ENCODE results near the gene GIMAP2. TPM values are rescaled to one million over a fixed set of nuclear protein-coding genes. Genes with fewer than 3 reads are reported as not detected.

Gene GIMAP2
- total RNA-seq, 1 donor from 2014 or later: not detected

GRCh38 chr7:150737265-150738055 lies 52.0 kb downstream of the GIMAP2 start, which contains the start of gene GIMAP5:
Gene GIMAP5, plus strand, starts transcription at chr7:150737418. Its CDS starts 3,467 bp downstream, at chr7:150740885.
- no peaks in the 10 kb centered on the region for H3K4me1 Mint-ChIP-seq (ENCODE audit: unreplicated experiment)
- H3K27ac Mint-ChIP-seq: no peak within 1 kb of the TSS
- no peaks in the 10 kb centered on the region for H3K9me3 Mint-ChIP-seq
- no peaks in the 10 kb centered on the region for H3K36me3 Mint-ChIP-seq
- no peak for TF ChIP-seq CTCF (conservative IDR thresholded peaks at IDR 0.05)
- DNase-seq (ENCODE audit: extremely low spot score, unreplicated experiment): no peak
- H3K27me3 Mint-ChIP-seq: peaks cover 77% of the 10 kb centered on the region
- H3K4me3 Mint-ChIP-seq: no peak within 1 kb of the TSS

- Mint-ChIP-seq H3K36me3 (no peaks in the 10 kb centered on the region), H3K27ac (no peak overlapping the region), H3K9me3 (no peaks in the 10 kb centered on the region), H3K4me1 (ENCODE audit: unreplicated experiment) (no peaks in the 10 kb centered on the region), H3K4me3 (no peak overlapping the region), H3K27me3 (peaks cover 81% of the 10 kb centered on the region)
- no peak for TF ChIP-seq CTCF (conservative IDR thresholded peaks at IDR 0.05)
- DNase-seq (ENCODE audit: extremely low spot score, unreplicated experiment): no peak
These were observed 52.6 kb downstream of the GIMAP2 start for GRCh38 chr7:150738092-150738491.

DNA sequence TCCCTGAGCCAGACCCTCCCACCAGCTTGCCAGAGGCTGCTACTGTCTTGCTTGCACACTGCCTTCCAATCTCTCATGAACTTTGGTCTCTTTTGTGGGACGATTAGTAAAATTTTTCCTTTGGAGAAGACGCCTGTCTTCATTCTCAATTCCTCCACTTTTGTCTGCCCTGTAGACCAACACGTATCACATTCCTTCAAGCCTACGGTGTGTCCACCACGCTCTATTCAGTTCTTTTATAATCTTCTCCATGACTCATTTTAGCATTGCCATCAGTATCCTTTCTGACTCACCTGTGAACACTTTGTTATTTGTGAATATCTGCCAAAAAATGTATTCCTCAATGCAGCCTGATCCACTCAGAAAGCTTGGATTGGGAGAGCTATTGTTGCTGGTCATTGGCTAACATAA lies 53.1 kb downstream of the GIMAP2 start:
- H3K27ac Mint-ChIP-seq: no peak overlapping the region
- no peak for TF ChIP-seq CTCF (conservative IDR thresholded peaks at IDR 0.05)
- no peak overlapping the region for H3K4me3 Mint-ChIP-seq
- peaks cover 81% of the 10 kb centered on the region for H3K27me3 Mint-ChIP-seq
- no peak for DNase-seq (ENCODE audit: extremely low spot score, unreplicated experiment)
- no peaks in the 10 kb centered on the region for H3K9me3 Mint-ChIP-seq
- no peaks in the 10 kb centered on the region for H3K4me1 Mint-ChIP-seq (ENCODE audit: unreplicated experiment)
- no peaks in the 10 kb centered on the region for H3K36me3 Mint-ChIP-seq

DNA sequence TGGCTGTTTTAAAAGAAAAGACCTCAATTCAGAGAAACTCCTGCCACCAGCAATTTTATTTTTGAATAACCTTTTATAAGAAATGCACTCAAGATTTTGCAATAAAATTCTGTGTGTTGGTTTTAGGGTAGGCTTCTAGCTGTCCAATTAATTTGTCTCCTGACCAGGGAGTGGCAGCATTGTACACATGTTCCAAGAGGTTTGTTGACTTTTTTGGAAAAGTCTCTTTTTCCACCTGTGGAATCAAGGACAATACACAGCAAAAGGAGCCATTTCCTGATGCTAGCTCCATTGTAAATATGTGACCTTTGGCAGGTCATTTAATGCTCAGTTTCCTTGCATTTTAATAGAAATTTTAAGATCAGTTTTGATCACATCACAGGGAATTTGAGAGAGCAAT lies 53.5 kb downstream of the GIMAP2 start:
- H3K4me1 Mint-ChIP-seq (ENCODE audit: unreplicated experiment): no peaks in the 10 kb centered on the region
- peaks cover 78% of the 10 kb centered on the region for H3K27me3 Mint-ChIP-seq
- TF ChIP-seq CTCF (conservative IDR thresholded peaks at IDR 0.05): no peak
- H3K4me3 Mint-ChIP-seq: no peak overlapping the region
- no peak overlapping the region for H3K27ac Mint-ChIP-seq
- H3K36me3 Mint-ChIP-seq: no peaks in the 10 kb centered on the region
- DNase-seq (ENCODE audit: extremely low spot score, unreplicated experiment): no peak
- no peaks in the 10 kb centered on the region for H3K9me3 Mint-ChIP-seq

GRCh38 chr7:150740053-150740452 lies 54.5 kb downstream of the GIMAP2 start:
- Mint-ChIP-seq H3K27ac (no peak overlapping the region), H3K27me3 (peaks cover 78% of the 10 kb centered on the region), H3K4me1 (ENCODE audit: unreplicated experiment) (no peaks in the 10 kb centered on the region), H3K4me3 (no peak overlapping the region), H3K36me3 (no peaks in the 10 kb centered on the region), H3K9me3 (no peaks in the 10 kb centered on the region)
- no peak for TF ChIP-seq CTCF (conservative IDR thresholded peaks at IDR 0.05)
- no peak for DNase-seq (ENCODE audit: extremely low spot score, unreplicated experiment)
